ENCODE data around the gene FAM83D. TPM values are rescaled to one million over a fixed set of nuclear protein-coding genes. Genes with fewer than 3 reads are reported as not detected.

FAM83D gene
- total RNA-seq, 1 experiment from 2014 or later: 48.1 TPM

GRCh38 chr20:38888059-38888831 is 38.0 kb upstream of the FAM83D start:
- peaks cover 2% of the 10 kb centered on the region; the same call in 1 of the 2 replicates for H3K4me1 ChIP-seq (ENCODE audit: insufficient read depth, low read length)
- H2BK12ac ChIP-seq (ENCODE audit: insufficient read length, low read depth, low read length): no peak overlapping the region
- no peak overlapping the region for H3K56ac ChIP-seq (ENCODE audit: insufficient read length, low read depth, low read length)
- H2BK20ac ChIP-seq (ENCODE audit: low read depth, low read length, poor library complexity, severe bottlenecking): no peak overlapping the region
- H3K23ac ChIP-seq (ENCODE audit: insufficient read length, low read depth, low read length): no peak overlapping the region
- no peaks in the 10 kb centered on the region for H3K79me1 ChIP-seq (ENCODE audit: insufficient read depth, low read depth, low read length, poor library complexity, severe bottlenecking)
- H2BK5ac ChIP-seq (ENCODE audit: insufficient read length, low read length): no peak overlapping the region
- H3K36me3 Mint-ChIP-seq (ENCODE audit: insufficient read depth in 1 of 3, low read depth in 3 of 3): no peaks in the 10 kb centered on the region
- H3T11ph ChIP-seq (ENCODE audit: low read length): no peak overlapping the region
- no peak overlapping the region for H3K4me2 ChIP-seq (ENCODE audit: insufficient read depth, insufficient read length, low read length)
- H3K9ac ChIP-seq (ENCODE audit: extremely low read depth, insufficient read length, low read length): no peak overlapping the region
- H4K8ac ChIP-seq (replicated peaks; ENCODE audit: insufficient read length, low read depth, low read length): no peak overlapping the region
- H3K9me3 Mint-ChIP-seq: no peaks in the 10 kb centered on the region
- no peak overlapping the region for H3K4me3 Mint-ChIP-seq
- H3K4me1 Mint-ChIP-seq: peaks cover 10 to 15% of the 10 kb centered on the region in 2 experiments
- H4K91ac ChIP-seq (ENCODE audit: insufficient read length, low read depth, low read length): no peak overlapping the region
- no peaks in the 10 kb centered on the region for H4K20me1 ChIP-seq (ENCODE audit: control insufficient read depth, insufficient read depth, insufficient read length)
- no peaks in the 10 kb centered on the region for H3K23me2 ChIP-seq (ENCODE audit: insufficient read length, low read depth, low read length, poor library complexity, severe bottlenecking)
- no peak overlapping the region for H3K4ac ChIP-seq (ENCODE audit: low read depth, low read length)
- no peak overlapping the region; the same call in 1 of the 2 replicates for H3K14ac ChIP-seq (ENCODE audit: insufficient read depth, low read length)
- TF ChIP-seq, protein P1, sequence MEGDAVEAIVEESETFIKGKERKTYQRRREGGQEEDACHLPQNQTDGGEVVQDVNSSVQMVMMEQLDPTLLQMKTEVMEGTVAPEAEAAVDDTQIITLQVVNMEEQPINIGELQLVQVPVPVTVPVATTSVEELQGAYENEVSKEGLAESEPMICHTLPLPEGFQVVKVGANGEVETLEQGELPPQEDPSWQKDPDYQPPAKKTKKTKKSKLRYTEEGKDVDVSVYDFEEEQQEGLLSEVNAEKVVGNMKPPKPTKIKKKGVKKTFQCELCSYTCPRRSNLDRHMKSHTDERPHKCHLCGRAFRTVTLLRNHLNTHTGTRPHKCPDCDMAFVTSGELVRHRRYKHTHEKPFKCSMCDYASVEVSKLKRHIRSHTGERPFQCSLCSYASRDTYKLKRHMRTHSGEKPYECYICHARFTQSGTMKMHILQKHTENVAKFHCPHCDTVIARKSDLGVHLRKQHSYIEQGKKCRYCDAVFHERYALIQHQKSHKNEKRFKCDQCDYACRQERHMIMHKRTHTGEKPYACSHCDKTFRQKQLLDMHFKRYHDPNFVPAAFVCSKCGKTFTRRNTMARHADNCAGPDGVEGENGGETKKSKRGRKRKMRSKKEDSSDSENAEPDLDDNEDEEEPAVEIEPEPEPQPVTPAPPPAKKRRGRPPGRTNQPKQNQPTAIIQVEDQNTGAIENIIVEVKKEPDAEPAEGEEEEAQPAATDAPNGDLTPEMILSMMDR (conservative IDR thresholded peaks at IDR 0.05): no peak
- H3K27me3 Mint-ChIP-seq (ENCODE audit: low read depth): no peaks in the 10 kb centered on the region
- H2BK120ac ChIP-seq (ENCODE audit: low read depth, low read length, poor library complexity, severe bottlenecking): no peak overlapping the region
- no peak overlapping the region for H3K27ac ChIP-seq (ENCODE audit: insufficient read length, low read depth, low read length)
- H2AFZ ChIP-seq (ENCODE audit: low read length): no peak overlapping the region
- no peaks in the 10 kb centered on the region for H3K79me2 ChIP-seq (ENCODE audit: insufficient read depth, low read length)
- WGBS (ENCODE audit: extremely low coverage, insufficient read length, low lambda C conversion rate): no CpG with 5 or more reads among the region's 13 CpGs
- no peak overlapping the region for H3K27ac Mint-ChIP-seq
- no peak overlapping the region for H4K5ac ChIP-seq (ENCODE audit: insufficient read length, low read depth, low read length)
- H3K27me3 ChIP-seq (ENCODE audit: insufficient read depth, low read length): no peaks in the 10 kb centered on the region
- no peak overlapping the region for H2AK5ac ChIP-seq (ENCODE audit: insufficient read length, low read length)
- no peak for DNase-seq
- H3K9me3 ChIP-seq (ENCODE audit: control insufficient read depth, low read depth, low read length): no peaks in the 10 kb centered on the region
- no peak overlapping the region for H2BK15ac ChIP-seq (ENCODE audit: low read depth, low read length)
- H3K18ac ChIP-seq (ENCODE audit: insufficient read length, low read depth, low read length): no peak overlapping the region
